GM18498 (cell line): Measurements from ENCODE around the gene JMJD7.

ENCODE experiments used
- ATAC-seq: cut with Tn5 transposase; IDR thresholded peaks from one replicate; pipeline ENCODE4 v1.9.1; 2021; ENCODE audit warnings: mild to moderate bottlenecking, moderate library complexity; ENCODE audit not compliant: unreplicated experiment

The JMJD7 gene

DNA sequence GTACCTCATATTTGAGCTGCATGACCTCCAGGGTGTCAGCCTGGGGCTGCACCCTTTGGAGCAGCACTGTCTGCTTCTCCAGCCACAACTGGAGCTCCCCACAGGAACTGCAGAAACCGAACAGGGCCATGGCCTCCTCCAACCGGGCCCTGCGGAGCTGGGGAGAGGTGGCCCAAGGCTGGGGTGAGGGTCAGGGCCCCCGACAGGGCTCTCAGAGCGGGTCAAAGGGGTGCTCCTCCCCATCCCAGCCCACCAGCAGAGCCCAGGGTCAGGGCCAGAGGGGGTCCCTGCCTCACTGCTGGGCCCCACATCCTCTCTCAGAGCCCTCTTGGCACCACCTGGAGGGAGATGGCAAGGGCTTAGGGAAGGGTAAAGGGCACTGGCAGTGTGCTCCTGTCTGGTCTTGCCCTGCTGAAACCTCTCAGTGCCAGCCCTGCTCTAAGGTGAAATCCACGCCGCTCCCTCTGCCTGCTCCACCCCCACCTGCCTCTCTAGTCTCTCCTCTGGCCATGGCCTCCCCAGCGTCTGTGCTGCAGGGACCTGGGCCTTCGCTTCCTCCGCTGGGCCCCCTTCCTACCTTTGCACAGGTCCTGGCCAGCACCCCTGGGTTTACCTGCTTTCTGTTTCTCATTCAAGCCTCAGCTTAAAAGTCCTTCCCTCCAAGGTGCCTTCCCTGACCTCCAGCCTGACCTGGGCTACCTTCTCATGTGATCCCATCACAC is 52.4 kb downstream of the JMJD7 start:
- no peak for ATAC-seq

- ATAC-seq, result no peak
These were observed 53.2 kb downstream of the JMJD7 start for GRCh38 chr15:41881086-41881485.

DNA sequence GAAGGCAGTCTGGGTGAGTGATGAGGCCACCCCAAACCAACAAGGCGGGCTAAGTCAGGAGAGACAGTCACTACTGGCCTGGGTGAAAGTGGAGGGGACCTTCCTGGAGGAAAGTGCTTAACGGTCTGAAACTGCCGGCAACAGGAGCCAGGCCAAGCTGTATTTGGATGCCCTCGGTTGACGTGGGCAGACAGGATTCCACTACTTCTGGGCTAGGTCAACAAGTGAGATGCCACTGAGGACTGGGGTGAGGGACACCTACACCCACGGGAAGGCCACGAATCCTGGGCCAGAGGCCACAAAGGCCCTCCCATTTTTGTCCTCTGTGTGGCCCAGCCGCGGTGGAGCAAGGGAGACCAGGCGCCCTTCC is 53.6 kb downstream of the JMJD7 start:
- ATAC-seq, result no peak

GRCh38 chr15:41881920-41882688 is 54.2 kb downstream of the JMJD7 start:
- ATAC-seq, result no peak

DNA sequence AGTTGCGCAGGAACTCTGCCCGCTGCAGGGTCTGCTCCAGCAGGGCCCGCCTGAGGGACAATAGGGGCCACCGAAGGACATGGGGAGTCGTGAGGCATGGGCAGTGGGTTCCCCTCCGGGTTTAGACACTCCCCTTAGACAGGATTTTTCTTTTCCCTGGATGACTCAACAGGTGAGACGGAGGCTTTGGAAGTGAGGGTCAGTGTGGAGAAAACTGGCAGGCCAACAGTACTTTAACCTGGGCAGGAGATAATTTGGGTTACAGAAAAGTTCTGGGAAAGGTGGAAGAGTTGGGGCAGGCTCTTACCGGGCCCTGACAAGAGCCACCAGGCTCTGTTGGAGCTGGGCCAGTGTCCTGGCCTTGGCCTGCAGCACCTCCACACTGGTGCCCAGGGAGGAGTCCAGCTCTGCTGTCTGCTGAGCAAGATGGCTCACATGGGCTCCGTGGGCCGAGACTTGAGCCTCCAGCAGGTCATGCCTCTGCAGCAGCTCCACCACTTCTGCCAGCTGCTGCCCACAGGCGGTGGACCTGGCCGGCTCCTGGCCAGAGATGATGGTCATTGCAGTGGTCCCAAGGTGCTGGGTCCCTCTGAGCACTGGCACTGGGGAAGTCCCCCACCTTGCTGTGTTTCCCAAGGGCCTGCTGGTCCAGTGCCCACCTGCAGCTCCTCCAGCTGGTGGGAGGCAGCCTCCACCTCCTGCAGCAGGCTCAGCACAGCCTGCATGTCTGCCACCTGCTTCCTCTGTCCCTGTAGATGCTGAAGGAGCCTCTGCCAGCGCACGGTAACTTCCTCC is 55.0 kb downstream of the JMJD7 start:
- ATAC-seq, result no peak

GRCh38 chr15:41883484-41883825 is 55.6 kb downstream of the JMJD7 start:
- no peak for ATAC-seq

DNA sequence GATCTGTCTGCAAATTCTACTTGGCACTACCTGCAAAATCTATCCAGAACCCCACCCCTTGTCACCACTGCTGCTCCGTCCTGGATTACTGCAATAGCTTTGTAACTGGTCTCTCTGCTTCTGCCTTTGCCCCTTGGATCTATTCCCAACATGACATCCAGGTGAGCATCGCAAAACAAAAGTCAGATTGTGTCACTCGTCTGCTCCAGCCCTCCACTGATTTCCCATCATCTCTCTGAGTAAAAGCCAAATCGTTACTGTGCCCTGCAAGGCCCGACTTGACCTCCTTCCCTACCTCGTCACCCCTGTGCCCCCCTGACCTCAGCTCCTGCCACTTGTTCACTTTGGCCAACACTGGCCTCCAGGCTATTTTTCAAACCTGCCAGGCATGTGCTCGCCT is 56.6 kb downstream of the JMJD7 start:
- no peak for ATAC-seq

DNA sequence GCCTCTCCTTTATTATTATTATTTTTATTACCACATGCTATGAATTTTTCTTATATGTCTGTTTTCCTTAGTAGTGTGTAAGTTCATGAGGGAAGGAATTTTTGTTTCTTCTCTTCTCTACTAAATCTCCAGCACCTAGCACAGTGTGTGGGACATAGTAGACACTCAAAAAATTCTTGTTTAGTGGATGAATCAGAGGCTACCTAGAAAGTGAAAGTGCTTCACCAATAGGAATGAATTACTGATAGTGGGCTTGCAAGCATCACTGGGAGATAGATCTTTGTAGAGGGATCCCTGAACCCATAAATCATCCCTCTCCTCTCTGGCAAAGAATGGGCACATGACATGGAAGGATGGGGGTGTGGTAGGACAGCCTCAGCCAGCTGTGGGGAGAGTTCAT is 57.4 kb downstream of the JMJD7 start:
- ATAC-seq, result no peak

DNA sequence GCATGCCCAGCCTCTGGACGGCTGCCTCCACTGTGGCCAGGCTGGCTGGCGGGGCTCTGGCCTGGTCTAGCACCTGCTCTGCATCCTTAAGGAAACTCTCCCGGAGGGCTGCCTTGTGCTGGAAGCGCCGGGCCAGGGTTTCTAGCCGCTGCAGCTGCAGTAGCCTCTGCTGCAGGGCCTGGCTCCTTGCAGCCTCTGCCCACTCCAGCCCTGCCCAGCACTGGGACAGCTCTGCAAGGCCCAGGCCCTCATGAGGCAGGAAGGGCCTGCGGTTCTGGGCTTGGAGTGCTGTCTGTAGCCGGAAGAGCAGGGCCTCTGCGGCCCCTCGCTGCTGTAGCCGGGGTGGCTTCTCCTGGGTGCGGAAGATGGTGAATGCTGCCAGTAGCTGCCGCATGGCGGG is 57.9 kb downstream of the JMJD7 start:
- ATAC-seq, result no peak

DNA sequence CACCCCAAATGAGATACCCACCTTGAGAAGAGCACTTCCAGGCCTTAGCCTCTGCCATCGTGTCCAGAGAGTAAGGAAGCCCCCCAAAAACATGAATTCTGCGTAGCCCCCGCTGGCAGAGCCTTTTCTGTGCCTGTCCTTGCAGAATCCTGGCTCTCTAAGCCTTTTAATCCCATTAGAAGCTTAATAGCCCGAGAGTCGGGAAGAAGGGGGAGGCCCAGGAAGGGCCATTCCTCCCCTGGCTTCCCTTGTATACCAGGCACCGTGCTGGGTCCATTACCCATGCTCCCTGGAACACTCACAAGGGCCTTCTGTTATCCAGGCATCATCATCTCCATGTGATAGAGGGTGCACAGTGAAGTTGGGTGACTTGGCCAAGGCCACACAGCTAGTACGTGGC is 58.8 kb downstream of the JMJD7 start:
- no peak for ATAC-seq

GRCh38 chr15:41887161-41887560 is 59.3 kb downstream of the JMJD7 start:
- no peak for ATAC-seq
